NCI-H82 treated with DMSO at 0.1 percent for 48 hours (cell line): ENCODE measurements around the gene UGCG.

ENCODE experiments used
- DNase-seq: peaks from one replicate; lab custom pipeline; 2025; ENCODE audit not compliant: unreplicated experiment; lab: John Stamatoyannopoulos, UW

Gene UGCG

GRCh38 chr9:111979561-111979960, 82.9 kb downstream of the UGCG start:
- no peak for DNase-seq

- no peak for DNase-seq
These were observed 83.8 kb downstream of the UGCG start for GRCh38 chr9:111980398-111980797.

- DNase-seq: no peak
These were observed 86.9 kb downstream of the UGCG start for GRCh38 chr9:111983484-111983908.

- DNase-seq: no peak
These were observed 87.6 kb downstream of the UGCG start for GRCh38 chr9:111984086-111984802.
